ENCODE results near the gene CDCA3.

The CDCA3 gene

DNA sequence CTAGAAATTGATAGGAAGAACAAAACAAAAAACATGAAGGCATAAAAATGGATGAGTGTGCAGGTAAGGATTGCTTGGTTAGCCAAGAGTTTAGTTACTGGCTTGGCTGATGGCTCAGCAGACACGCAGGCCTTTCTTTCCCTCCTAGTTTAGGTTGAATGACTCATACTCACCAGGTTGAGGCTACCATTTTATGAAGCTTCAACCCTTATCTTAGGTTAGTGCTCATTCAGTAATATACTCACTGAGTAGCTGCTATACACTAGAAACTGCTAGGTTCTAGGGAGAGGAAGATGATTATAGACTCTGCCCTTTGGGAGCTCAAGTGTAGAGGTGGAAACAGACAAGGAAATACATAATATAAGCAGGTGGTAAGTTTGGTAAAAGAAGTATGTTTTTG, 16.8 kb downstream of the CDCA3 start:
- peaks cover 7 to 16% (median 8%) of the 10 kb centered on the region in 5 donors for H3K27me3 ChIP-seq (ENCODE audit: control insufficient read depth in 5 of 5, insufficient read depth in 4 of 5, low read length in 5 of 5)
- H3K4me3 ChIP-seq (ENCODE audit: low read depth in 1 of 5, low read length in 5 of 5), result no peak overlapping the region
- peaks cover 2 to 12% (median 5%) of the 10 kb centered on the region in 5 donors for H3K4me1 ChIP-seq (ENCODE audit: control insufficient read depth in 5 of 5, insufficient read depth in 5 of 5, low read length in 5 of 5)
- H3K9ac ChIP-seq (ENCODE audit: low read length in 5 of 5), result no peak overlapping the region
- H3K9me3 ChIP-seq (ENCODE audit: control insufficient read depth in 5 of 5, low read length in 5 of 5), result no peaks in the 10 kb centered on the region
- no peak overlapping the region for H3K27ac ChIP-seq (ENCODE audit: low read depth, low read length)
- peaks cover 0 to 16% (median 10%) of the 10 kb centered on the region in 5 donors for H3K36me3 ChIP-seq (ENCODE audit: control insufficient read depth in 5 of 5, insufficient read depth in 5 of 5, low read length in 5 of 5)

GRCh38 chr12:6833189-6833890, 17.7 kb downstream of the CDCA3 start:
- H3K4me1 ChIP-seq (ENCODE audit: control insufficient read depth in 5 of 5, insufficient read depth in 5 of 5, low read length in 5 of 5), result peaks cover 2 to 22% (median 12%) of the 10 kb centered on the region in 5 donors
- H3K4me3 ChIP-seq (ENCODE audit: low read depth in 1 of 5, low read length in 5 of 5), result no peak overlapping the region
- no peak overlapping the region for H3K27ac ChIP-seq (ENCODE audit: low read depth, low read length)
- peaks cover 0 to 9% (median 2%) of the 10 kb centered on the region in 5 donors for H3K36me3 ChIP-seq (ENCODE audit: control insufficient read depth in 5 of 5, insufficient read depth in 5 of 5, low read length in 5 of 5)
- H3K9me3 ChIP-seq (ENCODE audit: control insufficient read depth in 5 of 5, low read length in 5 of 5), result no peaks in the 10 kb centered on the region
- H3K9ac ChIP-seq (ENCODE audit: low read length in 5 of 5), result no peak overlapping the region
- peaks cover 11 to 22% (median 14%) of the 10 kb centered on the region in 5 donors for H3K27me3 ChIP-seq (ENCODE audit: control insufficient read depth in 5 of 5, insufficient read depth in 4 of 5, low read length in 5 of 5)

- Histone ChIP-seq H3K36me3 (ENCODE audit: control insufficient read depth in 5 of 5, insufficient read depth in 5 of 5, low read length in 5 of 5) (peaks cover 0 to 5% (median 0%) of the 10 kb centered on the region in 5 donors), H3K4me3 (ENCODE audit: low read depth in 1 of 5, low read length in 5 of 5) (no peak overlapping the region), H3K27me3 (ENCODE audit: control insufficient read depth in 5 of 5, insufficient read depth in 4 of 5, low read length in 5 of 5) (peaks cover 12 to 27% (median 21%) of the 10 kb centered on the region in 5 donors), H3K9me3 (ENCODE audit: control insufficient read depth in 5 of 5, low read length in 5 of 5) (no peaks in the 10 kb centered on the region), H3K27ac (ENCODE audit: low read depth, low read length) (no peak overlapping the region), H3K4me1 (ENCODE audit: control insufficient read depth in 5 of 5, insufficient read depth in 5 of 5, low read length in 5 of 5) (peaks cover 2 to 31% (median 16%) of the 10 kb centered on the region in 5 donors), H3K9ac (ENCODE audit: low read length in 5 of 5) (no peak overlapping the region)
Observed at GRCh38 chr12:6832125-6832524, 19.0 kb downstream of the CDCA3 start.

- H3K9me3 ChIP-seq (ENCODE audit: control insufficient read depth in 5 of 5, low read length in 5 of 5), result no peaks in the 10 kb centered on the region
- no peak overlapping the region for H3K4me3 ChIP-seq (ENCODE audit: low read depth in 1 of 5, low read length in 5 of 5)
- peaks cover 18 to 33% (median 26%) of the 10 kb centered on the region in 5 donors for H3K27me3 ChIP-seq (ENCODE audit: control insufficient read depth in 5 of 5, insufficient read depth in 4 of 5, low read length in 5 of 5)
- peaks cover 0 to 2% (median 0%) of the 10 kb centered on the region in 5 donors for H3K36me3 ChIP-seq (ENCODE audit: control insufficient read depth in 5 of 5, insufficient read depth in 5 of 5, low read length in 5 of 5)
- H3K9ac ChIP-seq (ENCODE audit: low read length in 5 of 5), result no peak overlapping the region
- H3K27ac ChIP-seq (ENCODE audit: low read depth, low read length), result no peak overlapping the region
- H3K4me1 ChIP-seq (ENCODE audit: control insufficient read depth in 5 of 5, insufficient read depth in 5 of 5, low read length in 5 of 5), result peaks cover 2 to 35% (median 16%) of the 10 kb centered on the region in 5 donors
Observed at GRCh38 chr12:6831450-6831995, 19.6 kb downstream of the CDCA3 start.

DNA sequence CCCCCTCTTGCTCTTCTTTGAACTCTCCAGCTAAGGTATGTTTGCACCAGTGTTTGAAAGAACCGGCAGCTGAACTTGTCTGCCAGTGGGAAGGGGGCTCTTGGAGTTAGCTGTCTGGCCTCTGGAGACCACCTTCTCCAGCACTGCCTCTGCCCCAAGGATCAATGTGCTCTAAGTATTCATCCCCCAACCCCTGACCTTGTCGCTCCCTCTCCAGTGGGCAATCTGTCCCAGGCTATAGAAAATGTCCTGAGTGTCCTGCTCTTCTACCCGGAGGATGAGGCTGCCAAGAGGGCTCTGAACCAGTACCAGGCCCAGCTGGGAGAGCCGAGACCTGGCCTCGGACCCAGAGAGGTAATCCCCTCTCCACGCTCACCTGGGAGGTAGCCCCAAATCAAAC, 20.1 kb downstream of the CDCA3 start:
- no peak overlapping the region for H3K27ac ChIP-seq (ENCODE audit: low read depth, low read length)
- H3K27me3 ChIP-seq (ENCODE audit: control insufficient read depth in 5 of 5, insufficient read depth in 4 of 5, low read length in 5 of 5), result peaks cover 23 to 33% (median 26%) of the 10 kb centered on the region in 5 donors
- H3K9me3 ChIP-seq (ENCODE audit: control insufficient read depth in 5 of 5, low read length in 5 of 5), result no peaks in the 10 kb centered on the region
- peaks cover 0 to 2% (median 0%) of the 10 kb centered on the region in 5 donors for H3K36me3 ChIP-seq (ENCODE audit: control insufficient read depth in 5 of 5, insufficient read depth in 5 of 5, low read length in 5 of 5)
- no peak overlapping the region for H3K4me3 ChIP-seq (ENCODE audit: low read depth in 1 of 5, low read length in 5 of 5)
- peaks cover 2 to 35% (median 16%) of the 10 kb centered on the region in 5 donors for H3K4me1 ChIP-seq (ENCODE audit: control insufficient read depth in 5 of 5, insufficient read depth in 5 of 5, low read length in 5 of 5)
- no peak overlapping the region for H3K9ac ChIP-seq (ENCODE audit: low read length in 5 of 5)

DNA sequence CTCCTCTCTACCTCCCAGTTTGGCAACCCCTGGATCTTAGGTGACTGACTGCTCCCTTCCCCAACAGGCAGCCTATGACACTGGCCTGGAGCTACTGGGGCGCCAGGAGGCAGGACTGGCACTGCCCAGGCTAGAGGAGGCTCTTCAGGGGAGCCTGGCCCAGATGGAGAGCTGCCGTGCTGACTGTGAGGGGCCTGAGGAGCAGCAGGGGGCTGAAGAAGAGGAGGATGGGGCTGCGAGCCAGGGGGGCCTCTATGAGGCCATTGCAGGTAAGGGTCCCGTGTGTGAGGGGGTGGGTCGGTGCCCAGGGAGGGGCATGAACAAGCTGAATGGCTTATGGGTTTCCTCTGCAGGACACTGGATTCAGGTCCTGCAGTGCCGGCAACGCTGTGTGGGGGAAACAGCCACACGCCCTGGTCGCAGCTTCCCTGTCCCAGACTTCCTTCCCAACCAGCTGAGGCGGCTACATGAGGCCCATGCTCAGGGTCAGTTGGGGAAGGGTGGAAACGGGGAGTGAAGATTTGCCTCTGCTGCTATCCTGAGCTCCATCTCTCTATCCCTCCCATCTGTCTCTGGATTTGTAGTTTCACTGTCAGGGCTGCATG, 20.7 kb downstream of the CDCA3 start:
- Histone ChIP-seq H3K9ac (ENCODE audit: low read length in 5 of 5) (no peak overlapping the region), H3K36me3 (ENCODE audit: control insufficient read depth in 5 of 5, insufficient read depth in 5 of 5, low read length in 5 of 5) (peaks cover 0 to 2% (median 0%) of the 10 kb centered on the region in 5 donors), H3K9me3 (ENCODE audit: control insufficient read depth in 5 of 5, low read length in 5 of 5) (no peaks in the 10 kb centered on the region), H3K4me3 (ENCODE audit: low read depth in 1 of 5, low read length in 5 of 5) (no peak overlapping the region), H3K27me3 (ENCODE audit: control insufficient read depth in 5 of 5, insufficient read depth in 4 of 5, low read length in 5 of 5) (peaks cover 26 to 33% (median 30%) of the 10 kb centered on the region in 5 donors), H3K27ac (ENCODE audit: low read depth, low read length) (no peak overlapping the region), H3K4me1 (ENCODE audit: control insufficient read depth in 5 of 5, insufficient read depth in 5 of 5, low read length in 5 of 5) (peaks cover 0 to 35% (median 20%) of the 10 kb centered on the region in 5 donors)

- peak overlapping the region; percentile 27 to 79 (median 71) for H3K4me3 ChIP-seq (ENCODE audit: low read depth in 1 of 5, low read length in 5 of 5)
- peak overlapping the region; percentile 23 for H3K27ac ChIP-seq (ENCODE audit: low read depth, low read length)
- H3K4me1 ChIP-seq (ENCODE audit: control insufficient read depth in 5 of 5, insufficient read depth in 5 of 5, low read length in 5 of 5), result peaks cover 0 to 35% (median 21%) of the 10 kb centered on the region in 5 donors
- H3K36me3 ChIP-seq (ENCODE audit: control insufficient read depth in 5 of 5, insufficient read depth in 5 of 5, low read length in 5 of 5), result peaks cover 0 to 2% (median 0%) of the 10 kb centered on the region in 5 donors
- H3K27me3 ChIP-seq (ENCODE audit: control insufficient read depth in 5 of 5, insufficient read depth in 4 of 5, low read length in 5 of 5), result peaks cover 32 to 40% (median 37%) of the 10 kb centered on the region in 5 donors
- no peaks in the 10 kb centered on the region for H3K9me3 ChIP-seq (ENCODE audit: control insufficient read depth in 5 of 5, low read length in 5 of 5)
- H3K9ac ChIP-seq (ENCODE audit: low read length in 5 of 5), result peak overlapping the region in 3 of 5 donors; percentile 20 to 64 (median 39)
Observed at GRCh38 chr12:6829536-6830220, 21.4 kb downstream of the CDCA3 start.

GRCh38 chr12:6828781-6829535, 22.1 kb downstream of the CDCA3 start:
- H3K9ac ChIP-seq (ENCODE audit: low read length in 5 of 5), result peak overlapping the region in 4 of 5 donors; percentile 36 to 72 (median 60)
- H3K36me3 ChIP-seq (ENCODE audit: control insufficient read depth in 5 of 5, insufficient read depth in 5 of 5, low read length in 5 of 5), result peaks cover 0 to 2% (median 0%) of the 10 kb centered on the region in 5 donors
- H3K4me1 ChIP-seq (ENCODE audit: control insufficient read depth in 5 of 5, insufficient read depth in 5 of 5, low read length in 5 of 5), result peaks cover 0 to 35% (median 21%) of the 10 kb centered on the region in 5 donors
- peak overlapping the region; percentile 27 to 79 (median 71) for H3K4me3 ChIP-seq (ENCODE audit: low read depth in 1 of 5, low read length in 5 of 5)
- H3K27ac ChIP-seq (ENCODE audit: low read depth, low read length), result peak overlapping the region; percentile 23
- peaks cover 32 to 45% (median 40%) of the 10 kb centered on the region in 5 donors for H3K27me3 ChIP-seq (ENCODE audit: control insufficient read depth in 5 of 5, insufficient read depth in 4 of 5, low read length in 5 of 5)
- H3K9me3 ChIP-seq (ENCODE audit: control insufficient read depth in 5 of 5, low read length in 5 of 5), result no peaks in the 10 kb centered on the region

Measured in subcutaneous abdominal adipose tissue (tissue), 5 donors.